NK-92 (cell line): ENCODE results near the gene SEMA3B.
"Not testable (repeated sequence)": the region's sequence is repeated elsewhere in the genome, so short reads cannot be mapped to it uniquely, and the experiment has no call there.

ENCODE experiments used
- DNase-seq: peaks from one replicate; lab custom pipeline; 2025; ENCODE audit not compliant: unreplicated experiment; lab: John Stamatoyannopoulos, UW

Gene SEMA3B

DNA sequence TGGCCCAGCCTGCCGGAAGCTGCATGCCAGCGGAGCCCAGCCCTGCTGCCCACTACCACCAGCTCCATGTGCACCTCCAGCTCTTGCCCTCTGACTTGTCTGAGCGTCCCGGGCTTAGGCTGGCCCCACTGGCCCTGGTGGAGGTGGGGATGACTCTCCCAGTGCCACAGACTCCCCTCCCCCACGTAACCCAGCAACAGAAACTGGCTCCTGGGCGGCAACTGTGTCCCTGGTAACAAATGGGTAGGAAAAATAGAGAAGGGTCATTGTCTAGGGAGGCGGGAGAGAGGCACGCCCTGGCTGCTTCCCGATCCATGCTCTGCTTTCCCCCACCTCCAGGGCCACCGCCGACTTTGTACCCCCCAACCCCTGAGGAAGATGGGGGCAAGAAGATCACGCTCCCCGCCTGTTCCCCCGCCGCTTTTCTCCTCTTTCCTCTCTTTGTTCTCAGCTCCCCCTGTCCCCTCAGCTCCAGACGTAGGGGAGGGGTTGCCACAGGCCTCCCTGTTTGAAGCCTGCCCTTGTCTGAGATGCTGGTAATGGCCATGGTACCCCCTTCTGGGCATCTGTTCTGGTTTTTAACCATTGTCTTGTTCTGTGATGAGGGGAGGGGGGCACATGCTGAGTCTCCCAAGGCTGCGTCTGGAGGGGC lies 10.8 kb upstream of the SEMA3B start:
- DNase-seq = no peak

DNA sequence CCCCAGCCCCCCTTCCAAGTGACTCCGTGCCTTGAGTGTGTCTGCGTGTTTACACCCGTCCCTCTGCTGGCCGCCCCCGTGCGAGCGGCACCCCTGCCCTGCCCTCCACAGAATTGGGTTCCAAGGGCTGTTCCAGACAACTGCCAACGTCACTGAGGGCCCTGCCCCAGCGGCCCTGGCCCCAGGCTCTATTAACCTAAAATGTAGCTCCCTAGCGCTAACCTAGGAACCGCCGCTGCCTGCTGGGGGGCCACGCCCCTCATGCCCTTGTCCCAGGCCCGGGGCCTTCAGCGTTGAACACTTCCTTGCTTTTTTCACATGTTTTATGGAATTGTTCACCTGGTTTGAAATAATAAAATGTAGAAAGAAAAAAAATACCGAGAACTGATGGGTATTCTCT lies 10.0 kb upstream of the SEMA3B start:
- no peak for DNase-seq

DNA sequence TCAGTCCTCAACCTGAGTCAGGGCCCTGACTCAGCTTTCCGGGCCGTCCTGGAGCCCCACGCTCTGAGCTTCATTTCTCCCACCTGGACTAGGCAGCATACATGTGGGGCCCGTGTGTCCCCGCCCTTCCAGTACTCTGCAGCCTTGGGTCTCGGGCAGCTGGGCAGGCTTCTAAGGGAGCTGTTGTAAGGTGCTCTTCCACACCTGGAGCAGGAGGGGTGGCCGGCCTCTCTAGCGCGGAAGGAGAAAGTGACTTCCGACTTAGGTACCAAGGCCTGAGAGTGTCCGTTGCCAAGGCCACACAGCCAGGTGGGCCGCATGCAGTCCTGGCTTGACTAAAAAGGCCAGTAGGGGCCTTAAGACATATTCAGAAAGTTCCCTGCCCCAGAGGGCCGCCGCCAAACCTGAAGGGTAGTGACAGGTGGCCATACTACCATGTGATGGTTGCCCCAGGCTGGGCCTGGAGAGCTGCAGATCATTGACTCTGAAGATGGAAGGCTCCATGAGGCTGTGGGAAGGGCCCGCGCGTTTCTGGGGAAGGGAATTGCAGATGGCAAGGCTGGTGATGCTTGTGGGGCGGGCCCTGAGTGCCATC lies 9.4 kb upstream of the SEMA3B start:
- DNase-seq = no peak

DNA sequence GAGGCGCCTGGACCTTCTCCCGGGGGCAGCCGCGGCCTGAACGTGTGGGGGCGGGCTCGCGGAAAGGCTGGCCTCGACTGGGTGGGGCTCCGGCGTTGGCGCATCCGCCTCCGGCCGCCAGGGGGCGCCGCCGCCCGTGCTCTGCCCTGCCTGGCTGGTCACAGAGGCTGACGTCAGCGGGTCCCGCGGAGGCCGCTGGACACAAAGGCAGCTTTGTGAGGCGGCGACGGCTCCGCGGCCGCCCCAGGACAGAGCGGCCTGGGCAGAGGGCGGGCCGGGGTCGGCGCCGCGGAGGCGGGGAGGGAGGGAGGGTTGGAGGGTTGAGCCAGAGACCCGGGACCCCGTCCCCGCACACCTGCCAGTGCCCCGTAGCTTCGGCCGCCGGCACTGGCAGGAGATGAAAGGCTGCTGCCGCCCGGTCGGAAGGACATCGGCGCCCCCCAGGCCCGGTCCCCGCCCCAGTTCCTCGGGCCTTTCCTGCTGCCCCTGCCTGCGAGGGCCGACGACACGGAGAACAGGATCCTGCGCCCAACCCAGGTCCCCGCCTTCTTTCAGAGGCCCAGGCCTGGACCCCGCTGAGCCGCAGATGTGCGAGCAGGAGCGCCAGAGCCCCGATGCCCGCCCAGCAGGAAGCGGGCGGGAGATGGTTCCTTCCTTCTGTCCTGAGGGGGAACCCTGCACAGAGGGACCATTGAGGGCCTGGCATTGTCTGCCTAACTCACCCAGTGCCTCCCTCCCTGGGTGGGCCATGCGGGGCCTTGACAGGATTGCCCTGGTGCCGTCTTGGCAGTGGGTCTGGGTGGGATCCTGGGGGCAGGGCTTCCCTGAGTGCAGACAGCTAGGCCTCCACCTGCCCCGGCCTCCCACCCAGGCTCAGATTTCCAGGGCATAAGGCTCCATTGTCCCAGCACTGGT lies 8.7 kb upstream of the SEMA3B start:
- no peak for DNase-seq

DNA sequence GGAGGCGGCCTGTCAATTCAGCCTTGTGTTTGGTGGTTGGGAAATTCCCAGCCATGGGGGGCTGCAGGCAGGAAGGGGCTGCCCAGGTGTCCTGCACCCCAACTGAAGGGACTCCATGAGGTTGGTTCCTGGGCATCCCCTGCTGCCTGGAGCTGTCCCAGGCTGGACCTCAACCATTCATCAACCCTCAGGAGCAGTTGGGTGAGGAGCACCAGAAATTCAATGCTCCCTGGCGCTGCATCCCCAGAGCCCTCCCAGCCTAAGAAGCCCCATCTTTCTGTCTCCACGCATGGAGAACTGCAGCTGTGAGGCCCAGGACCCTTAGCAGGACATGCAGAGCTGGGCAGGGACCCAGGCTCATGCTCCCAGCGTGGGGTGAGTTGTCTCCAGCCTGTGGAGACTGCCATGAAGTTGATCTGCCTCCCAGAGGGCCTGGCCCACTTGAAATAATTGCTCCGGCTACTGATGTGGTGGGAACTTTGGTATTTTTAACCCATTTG lies 8.0 kb upstream of the SEMA3B start:
- no peak for DNase-seq

DNA sequence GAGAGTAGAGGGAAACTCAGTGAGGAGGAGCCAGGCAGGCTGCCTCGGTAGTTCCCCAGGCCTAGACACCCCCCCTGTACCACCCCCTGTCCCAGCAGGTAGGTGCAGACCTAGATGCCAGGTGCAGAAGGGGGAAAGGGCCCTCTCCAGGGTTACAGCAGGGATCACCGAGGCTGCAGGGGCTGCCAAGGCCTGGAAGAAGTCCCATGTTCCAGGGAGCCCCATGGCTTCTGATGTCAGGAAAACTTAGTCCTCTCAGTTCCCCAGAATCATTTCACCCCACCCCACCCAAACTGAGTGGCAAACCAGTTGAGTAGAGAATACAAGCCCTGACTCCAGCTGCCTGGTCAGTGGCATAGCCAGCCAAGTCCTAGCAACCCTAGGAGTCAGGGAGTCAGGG lies 7.4 kb upstream of the SEMA3B start:
- DNase-seq = no peak

DNA sequence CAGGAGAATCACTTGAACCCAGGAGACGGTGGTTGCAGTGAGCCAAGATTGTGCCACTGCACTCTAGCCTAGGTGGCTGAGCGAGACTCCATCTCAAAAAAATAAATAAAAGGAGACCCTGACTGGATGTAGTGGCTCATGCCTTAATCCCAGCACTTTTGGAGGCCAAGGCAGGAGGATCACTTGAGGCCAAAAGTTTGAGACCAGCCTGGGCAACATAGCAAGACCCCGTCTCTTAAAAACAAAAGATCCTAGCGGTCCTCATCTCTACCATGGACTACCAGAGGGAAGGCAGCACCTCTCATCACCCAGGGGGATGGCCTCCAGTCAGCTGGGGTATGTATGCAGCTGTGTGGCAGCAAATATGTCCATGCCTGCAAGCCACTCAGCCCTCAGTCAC lies 6.7 kb upstream of the SEMA3B start:
- not testable (repeated sequence) for DNase-seq

DNA sequence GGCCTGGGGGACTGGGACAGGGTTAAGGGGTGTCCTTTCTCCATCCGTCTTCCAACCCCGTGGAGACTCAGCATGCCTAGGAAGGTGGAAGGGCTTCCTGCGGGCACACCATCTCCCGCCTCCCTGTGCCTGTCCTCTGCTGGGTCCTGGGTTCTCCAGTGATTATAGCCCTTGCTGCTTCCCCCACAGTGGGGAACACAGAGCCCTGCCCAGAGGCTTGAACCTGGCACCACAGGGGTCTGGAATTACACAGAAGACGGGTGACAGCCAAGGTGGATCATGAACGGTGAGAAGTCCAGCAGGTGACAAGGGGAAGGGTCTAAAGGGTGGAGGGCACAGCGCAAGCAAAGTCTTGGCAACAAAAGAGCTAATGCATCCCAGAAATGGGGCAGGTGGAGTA lies 6.2 kb upstream of the SEMA3B start:
- no peak for DNase-seq

DNA sequence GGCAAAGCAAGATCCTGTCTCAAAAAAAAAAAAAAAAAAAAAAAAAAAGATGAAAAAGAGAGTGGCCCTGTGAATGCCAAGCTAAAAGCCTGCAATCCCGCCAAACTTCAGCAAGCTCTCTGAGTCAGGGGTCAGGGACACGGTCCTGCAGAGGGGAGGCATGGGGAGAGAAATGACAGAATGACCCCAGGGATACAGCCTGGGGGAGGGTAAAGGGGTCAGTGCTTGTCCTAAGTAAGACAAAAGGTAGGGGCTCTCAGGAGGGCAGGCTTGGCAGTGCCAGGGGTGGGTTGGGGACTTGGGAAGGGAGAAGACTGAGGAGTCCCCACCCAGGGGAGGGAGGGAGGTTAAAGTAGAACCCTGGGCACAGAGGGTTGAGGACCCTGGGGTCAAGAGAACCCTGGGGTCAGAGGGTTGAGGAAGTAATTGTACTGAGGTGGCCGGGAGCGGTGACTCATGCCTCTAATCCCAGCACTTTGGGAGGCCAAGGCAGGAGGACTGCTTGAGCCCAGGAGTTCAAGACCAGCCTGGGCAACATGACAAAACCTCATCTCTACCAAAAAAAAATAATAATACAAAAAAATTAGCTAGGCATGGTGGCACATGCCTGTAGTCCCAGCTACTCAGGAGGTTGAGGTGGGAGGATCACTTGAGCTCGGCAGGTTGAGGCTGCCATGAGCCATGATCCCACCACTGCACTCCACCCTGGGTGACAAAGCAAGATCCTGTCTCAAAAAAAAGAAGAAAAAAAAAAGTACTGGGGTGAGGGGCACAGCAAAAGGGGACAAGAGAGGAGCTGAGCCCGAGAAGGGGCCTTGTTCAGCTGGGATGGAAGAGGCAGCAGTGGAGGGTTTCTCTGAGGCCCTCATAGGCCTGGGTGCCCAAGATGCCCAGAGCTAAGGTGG lies 5.2 kb upstream of the SEMA3B start:
- DNase-seq = no peak

DNA sequence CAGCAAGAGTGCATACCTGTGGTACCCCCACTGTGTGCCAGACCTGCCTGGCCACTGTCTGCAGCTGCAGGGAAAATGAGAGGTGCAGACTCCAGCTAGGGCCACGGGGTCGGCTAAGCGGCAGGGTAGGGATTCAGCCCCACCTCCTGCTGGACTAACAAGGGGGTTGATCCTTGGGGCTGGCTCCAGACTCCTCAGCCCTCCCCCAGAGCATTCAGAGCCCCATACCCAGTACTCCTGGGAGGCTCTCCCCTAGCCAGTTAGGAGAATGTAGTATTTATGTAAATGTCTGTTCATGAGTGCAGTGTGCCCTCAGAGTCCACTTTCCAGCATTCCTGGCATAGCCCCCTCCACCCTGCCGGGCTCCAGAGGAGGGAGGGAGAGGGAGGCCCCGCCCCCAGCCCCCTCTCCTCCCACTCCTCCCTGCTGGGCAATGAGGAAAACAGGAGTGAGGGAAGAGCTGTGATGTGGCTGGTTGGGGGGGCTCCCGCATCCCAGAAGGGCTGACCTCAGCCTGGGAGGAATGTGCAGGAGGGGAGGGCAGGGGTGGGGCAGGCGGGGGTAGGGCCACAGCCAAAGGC lies 4.5 kb upstream of the SEMA3B start:
- no peak for DNase-seq

DNA sequence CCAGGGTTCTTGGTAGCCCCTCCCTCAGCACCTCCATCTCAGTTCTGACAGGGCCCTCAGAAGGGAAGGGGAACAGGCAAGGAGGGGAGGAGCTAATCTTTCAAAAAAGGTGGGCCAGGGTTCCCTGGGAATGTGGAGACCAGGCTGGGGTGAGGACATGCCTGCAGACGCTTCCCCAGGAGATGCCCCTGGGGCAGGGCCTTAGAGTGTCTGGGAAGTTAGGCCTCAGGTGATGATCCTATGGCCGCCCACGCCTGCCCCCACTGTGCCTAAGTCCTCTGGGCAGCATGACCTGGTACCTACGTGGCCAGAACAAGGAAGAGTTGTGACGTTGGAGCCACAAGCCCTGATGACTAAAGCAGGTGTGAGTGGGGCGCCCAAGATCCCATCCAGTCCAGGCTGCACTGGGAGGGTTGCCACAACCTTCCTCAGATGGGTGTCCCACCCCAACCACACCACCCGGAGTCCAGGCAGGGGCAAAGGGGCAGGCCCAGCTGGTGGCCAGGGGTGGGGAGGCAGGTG lies 3.9 kb upstream of the SEMA3B start:
- DNase-seq = no peak

DNA sequence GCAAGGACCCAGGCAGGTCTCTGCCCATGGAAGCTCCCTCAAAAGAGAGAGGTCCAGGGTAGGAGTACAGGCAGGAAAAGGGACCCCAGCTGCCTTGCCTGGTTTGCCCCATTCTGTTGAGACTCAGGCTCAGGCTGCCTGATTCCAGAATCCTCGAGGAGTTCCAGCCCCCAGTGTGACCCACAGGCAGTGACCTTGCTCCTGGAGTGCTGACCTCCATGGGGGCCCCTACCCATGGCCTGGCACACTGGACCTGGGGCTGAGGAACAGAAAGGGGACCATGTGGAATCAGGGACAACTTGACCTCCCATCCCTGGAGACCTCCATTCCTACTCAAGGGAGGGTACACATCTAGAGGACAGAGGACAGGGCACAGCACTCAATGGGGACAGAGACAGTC lies 3.4 kb upstream of the SEMA3B start:
- DNase-seq = no peak

DNA sequence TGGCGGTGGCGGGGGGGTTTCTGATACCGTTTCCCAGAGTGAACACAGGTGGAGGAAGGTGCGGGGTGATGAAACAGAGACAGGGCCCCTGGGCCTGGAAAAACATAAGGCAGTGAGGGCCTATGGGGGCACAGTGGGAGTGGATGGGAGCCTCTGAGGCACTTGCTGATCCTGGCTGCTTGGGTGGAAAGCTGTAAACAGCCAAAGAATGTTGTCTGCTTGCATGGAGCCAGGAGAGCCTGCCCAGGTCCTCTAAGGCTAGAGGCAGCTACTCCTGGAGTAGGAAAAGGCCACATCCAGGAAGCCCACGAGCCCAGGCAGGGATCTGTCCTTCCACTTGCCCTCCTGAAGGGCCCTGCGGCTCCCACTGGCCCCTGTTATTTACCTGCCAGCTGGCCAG lies 2.9 kb upstream of the SEMA3B start:
- no peak for DNase-seq

DNA sequence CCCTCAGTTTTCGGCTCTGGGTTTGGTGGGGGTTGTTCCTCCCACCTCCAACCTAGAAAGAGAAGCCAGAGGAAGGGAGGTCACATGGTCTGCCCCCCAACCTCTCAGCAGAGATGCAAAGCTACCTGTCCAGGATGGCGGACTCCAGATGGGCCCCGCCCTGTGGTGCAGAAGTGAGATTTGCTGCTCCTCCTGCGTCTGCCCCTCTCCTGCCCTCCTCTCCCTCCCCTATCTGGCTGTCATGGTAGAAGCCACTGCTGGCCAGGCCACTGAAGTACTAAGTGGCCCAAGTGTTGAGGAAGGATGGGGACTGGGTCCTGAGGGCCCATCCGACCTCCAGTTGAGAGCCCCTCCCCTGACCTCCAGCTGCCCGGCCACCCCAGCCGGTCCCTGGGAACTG lies 2.1 kb upstream of the SEMA3B start:
- DNase-seq = no peak

DNA sequence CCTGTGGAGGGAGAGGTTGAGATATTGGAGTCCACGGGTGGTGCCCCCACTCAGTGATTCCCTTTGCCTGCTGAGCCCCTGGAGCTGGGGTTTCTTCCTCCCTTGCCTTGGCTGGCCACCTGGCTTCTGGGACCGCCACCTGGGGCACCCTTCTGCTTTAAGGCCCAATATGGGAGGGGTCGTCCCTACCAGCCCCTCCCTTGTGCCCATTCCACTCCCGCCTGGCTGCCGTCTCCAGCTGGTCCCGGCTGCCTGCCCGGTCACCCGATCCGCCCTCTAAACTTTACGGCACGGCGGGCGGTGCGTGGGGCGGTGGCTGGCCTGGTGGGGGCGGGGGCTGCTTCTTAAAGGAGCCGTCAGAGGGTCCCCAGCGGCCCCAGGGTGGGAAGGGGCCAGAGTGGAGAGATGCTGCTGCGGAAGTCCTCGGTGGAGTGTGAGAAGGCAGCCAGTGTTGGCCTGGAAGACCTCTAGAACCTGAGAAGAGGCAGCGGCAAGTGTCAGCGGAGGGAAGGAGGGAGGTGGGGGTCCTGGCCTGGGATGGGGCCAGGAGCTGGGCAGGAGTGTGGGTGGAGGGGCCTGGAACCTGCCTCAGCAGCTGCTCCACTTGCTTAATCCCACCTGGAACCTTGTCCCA lies 1.6 kb upstream of the SEMA3B start:
- DNase-seq = no peak

DNA sequence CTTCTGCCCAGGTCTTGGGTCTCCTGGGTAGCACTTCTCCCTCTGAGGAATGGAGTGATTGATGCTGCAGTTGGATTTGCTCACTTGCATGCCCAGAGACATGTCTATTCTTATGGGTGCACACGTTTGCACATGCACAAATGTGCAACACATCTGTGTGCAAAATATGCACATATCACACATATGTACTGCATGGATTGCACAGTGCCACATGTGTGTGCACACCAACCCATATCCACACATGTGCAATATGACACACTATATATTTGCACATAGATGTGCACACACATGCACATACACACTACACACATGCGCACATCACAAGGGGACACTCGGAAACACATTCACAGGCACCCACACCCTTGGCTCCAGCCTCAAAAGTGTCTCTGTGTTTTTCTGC lies 671 bp upstream of the SEMA3B start:
- DNase-seq = no peak

DNA sequence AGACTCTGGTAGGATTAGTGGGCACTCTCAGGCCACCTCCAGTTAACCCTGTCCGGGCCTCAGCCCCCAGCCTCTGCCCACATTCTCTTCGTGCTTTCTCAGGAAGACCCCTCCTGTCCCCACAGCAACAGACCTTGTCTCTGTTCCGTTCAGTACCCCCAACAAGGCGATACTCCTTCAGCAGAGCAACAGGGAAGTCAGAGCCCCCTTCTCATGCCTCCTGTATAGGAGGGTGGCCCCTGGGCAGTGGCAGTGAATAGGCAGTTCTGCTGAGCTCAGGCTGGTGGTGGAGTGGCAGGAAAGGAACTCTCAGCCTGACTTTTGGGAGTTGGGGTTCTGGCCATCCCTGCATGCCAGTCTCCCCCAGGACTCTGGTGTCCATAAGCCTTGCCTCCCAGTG lies 513 bp downstream of the SEMA3B start:
- DNase-seq = no peak

DNA sequence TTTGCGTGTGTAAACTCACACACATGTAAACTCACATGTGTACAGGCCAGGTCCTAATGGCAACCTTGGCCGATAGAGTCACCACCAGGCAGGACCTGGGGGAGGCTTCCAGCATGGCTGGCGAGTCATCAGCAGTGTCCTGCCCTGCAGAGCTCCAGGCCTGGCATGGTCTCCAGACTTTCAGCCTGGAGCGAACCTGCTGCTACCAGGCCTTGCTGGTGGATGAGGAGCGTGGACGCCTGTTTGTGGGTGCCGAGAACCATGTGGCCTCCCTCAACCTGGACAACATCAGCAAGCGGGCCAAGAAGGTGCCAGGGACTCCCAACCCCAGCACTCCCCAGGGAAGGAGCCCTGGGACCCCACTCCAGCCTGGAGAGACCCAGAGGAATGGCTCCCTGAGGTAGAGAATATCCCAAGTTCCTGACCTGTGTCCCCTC lies 1.0 kb downstream of the SEMA3B start:
- no peak for DNase-seq

DNA sequence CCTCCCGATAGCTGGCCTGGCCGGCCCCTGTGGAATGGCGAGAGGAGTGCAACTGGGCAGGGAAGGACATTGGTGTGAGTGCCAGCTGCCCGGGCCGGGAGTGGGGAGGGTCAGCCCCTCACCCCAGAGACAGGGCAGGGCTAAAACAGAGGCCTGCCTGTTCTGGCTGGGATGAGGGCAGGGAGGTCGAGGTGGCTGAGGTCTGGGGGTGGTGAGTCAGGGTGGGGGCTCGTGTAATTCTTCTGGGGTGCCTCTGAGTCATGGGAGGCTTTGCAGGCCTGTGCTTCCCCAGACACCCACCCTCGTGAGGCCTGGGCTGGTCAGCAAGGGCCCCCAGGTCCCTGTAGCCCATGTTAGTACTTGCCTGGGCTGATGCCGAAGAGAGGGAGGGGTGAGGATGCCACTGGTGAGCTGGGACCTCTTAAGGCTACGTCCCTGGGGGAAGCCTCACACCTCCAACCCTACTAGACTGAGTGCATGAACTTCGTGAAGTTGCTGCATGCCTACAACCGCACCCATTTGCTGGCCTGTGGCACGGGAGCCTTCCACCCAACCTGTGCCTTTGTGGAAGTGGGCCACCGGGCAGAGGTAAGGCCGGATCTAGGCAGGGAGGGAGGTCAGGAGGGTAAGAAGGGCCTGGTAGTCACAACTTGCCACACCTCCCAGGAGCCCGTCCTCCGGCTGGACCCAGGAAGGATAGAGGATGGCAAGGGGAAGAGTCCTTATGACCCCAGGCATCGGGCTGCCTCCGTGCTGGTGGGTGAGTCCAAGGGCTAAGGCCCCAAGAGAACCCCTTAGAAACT lies 1.7 kb downstream of the SEMA3B start:
- no peak for DNase-seq
